ENCODE results near the gene PJA1.

PJA1 gene

DNA sequence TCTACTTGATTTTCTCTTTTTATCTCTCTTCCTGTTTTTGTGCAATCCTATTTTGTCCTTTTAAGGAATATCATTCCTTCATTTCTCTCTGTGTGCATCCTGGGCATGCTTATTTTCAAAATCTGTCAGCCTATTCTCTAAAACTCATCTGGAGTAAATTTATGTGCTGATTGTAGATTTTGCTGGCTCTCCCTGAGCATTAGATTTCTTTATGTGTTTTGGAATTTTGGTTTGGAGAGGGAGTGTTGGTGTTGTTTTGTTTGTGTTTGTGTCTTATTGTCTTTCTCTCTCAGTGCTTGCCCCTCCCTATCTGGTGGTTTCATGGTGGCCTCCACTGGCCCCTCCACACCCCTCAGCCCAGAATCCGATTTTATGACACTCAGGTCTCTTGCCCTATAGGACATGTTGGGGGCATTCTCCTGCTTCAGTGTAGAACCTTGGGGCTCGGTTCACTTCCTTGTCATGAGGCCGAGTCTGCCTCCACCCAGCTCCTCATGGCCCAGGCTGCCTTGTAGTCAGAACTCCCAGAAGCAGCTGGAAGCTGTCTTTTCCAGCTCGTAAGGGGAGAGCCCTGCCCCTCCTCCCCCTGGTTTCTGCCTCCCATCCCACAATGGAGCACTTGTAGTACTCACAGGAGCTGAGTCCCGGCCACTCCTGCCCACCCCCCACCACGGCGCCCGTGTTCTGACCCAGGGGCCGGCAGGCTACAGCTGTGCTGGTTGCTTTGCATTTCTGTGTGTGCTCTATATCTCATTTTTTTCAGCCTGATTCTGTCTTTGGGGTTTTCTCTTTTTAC lies 24.5 kb upstream of the PJA1 start:
- H3K79me2 ChIP-seq (ENCODE audit: control insufficient read depth, insufficient read depth, low read length, unreplicated experiment), result no peaks in the 10 kb centered on the region
- no peak overlapping the region for H3K27ac ChIP-seq (ENCODE audit: low read depth, low read length)
- no peaks in the 10 kb centered on the region for H3K36me3 ChIP-seq (ENCODE audit: insufficient read depth, low read length)
- no peak overlapping the region for H3K4me3 ChIP-seq (ENCODE audit: low read depth, low read length)
- H3K4me1 ChIP-seq (ENCODE audit: control insufficient read depth, insufficient read depth, low read length, unreplicated experiment), result no peaks in the 10 kb centered on the region
- H2AFZ ChIP-seq (ENCODE audit: low read length, unreplicated experiment), result no peak overlapping the region
- H3K27me3 ChIP-seq (ENCODE audit: insufficient read depth, low read length), result no peaks in the 10 kb centered on the region; the same call in 1 of the 2 replicates

DNA sequence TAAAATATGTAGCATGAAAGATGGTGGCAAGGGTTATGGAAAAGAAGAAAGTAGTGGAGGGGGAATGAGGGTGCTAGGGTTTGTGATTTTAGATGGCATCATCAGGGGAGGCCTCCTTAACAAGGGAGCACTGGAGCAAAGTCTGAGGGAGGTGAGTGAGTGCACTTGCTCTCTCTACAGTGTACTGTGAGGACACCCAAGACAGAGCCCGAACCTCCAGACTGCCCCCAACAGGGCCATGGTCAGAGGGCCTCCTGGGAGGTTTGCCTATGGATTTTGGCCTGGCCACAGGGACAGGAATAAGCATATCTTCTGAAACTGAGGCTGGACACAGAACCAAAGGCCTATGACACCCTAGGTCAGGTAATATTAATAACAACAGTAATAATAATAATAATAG lies 21.4 kb upstream of the PJA1 start:
- no peak overlapping the region for H3K4me3 ChIP-seq (ENCODE audit: low read depth, low read length)
- H3K79me2 ChIP-seq (ENCODE audit: control insufficient read depth, insufficient read depth, low read length, unreplicated experiment), result no peaks in the 10 kb centered on the region
- H3K4me1 ChIP-seq (ENCODE audit: control insufficient read depth, insufficient read depth, low read length, unreplicated experiment), result no peaks in the 10 kb centered on the region
- no peaks in the 10 kb centered on the region; the same call in 1 of the 2 replicates for H3K27me3 ChIP-seq (ENCODE audit: insufficient read depth, low read length)
- H3K36me3 ChIP-seq (ENCODE audit: insufficient read depth, low read length), result no peaks in the 10 kb centered on the region
- no peak overlapping the region for H3K27ac ChIP-seq (ENCODE audit: low read depth, low read length)
- no peak overlapping the region for H2AFZ ChIP-seq (ENCODE audit: low read length, unreplicated experiment)

DNA sequence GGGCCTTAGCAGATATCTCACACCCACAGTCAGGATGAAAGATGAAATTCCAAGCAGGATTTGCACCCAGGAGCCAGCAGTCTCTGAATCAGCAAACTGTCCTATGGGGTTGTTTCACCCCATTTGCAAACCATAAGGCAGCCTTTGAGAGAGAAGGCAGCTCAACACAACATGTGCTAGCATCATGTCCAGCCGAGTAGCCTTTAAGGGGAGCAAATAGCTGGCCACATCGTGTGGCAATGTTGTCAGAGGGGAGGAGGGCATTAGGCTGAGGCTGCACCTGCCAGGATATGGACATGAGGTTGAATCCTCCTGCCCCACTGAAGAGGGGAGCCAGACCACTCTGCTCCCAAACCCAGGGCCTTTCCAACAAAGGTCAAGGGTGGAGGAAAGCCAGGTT lies 20.6 kb upstream of the PJA1 start:
- no peak overlapping the region for H3K4me3 ChIP-seq (ENCODE audit: low read depth, low read length)
- H3K36me3 ChIP-seq (ENCODE audit: insufficient read depth, low read length), result no peaks in the 10 kb centered on the region
- no peaks in the 10 kb centered on the region for H3K4me1 ChIP-seq (ENCODE audit: control insufficient read depth, insufficient read depth, low read length, unreplicated experiment)
- no peak overlapping the region for H3K27ac ChIP-seq (ENCODE audit: low read depth, low read length)
- H2AFZ ChIP-seq (ENCODE audit: low read length, unreplicated experiment), result no peak overlapping the region
- H3K79me2 ChIP-seq (ENCODE audit: control insufficient read depth, insufficient read depth, low read length, unreplicated experiment), result no peaks in the 10 kb centered on the region
- H3K27me3 ChIP-seq (ENCODE audit: insufficient read depth, low read length), result no peaks in the 10 kb centered on the region; the same call in 1 of the 2 replicates

GRCh38 chrX:69185141-69185540 lies 19.9 kb upstream of the PJA1 start:
- no peak overlapping the region for H3K4me3 ChIP-seq (ENCODE audit: low read depth, low read length)
- no peak overlapping the region for H2AFZ ChIP-seq (ENCODE audit: low read length, unreplicated experiment)
- H3K27ac ChIP-seq (ENCODE audit: low read depth, low read length), result no peak overlapping the region
- H3K27me3 ChIP-seq (ENCODE audit: insufficient read depth, low read length), result no peaks in the 10 kb centered on the region; the same call in 1 of the 2 replicates
- H3K36me3 ChIP-seq (ENCODE audit: insufficient read depth, low read length), result no peaks in the 10 kb centered on the region
- H3K4me1 ChIP-seq (ENCODE audit: control insufficient read depth, insufficient read depth, low read length, unreplicated experiment), result no peaks in the 10 kb centered on the region
- no peaks in the 10 kb centered on the region for H3K79me2 ChIP-seq (ENCODE audit: control insufficient read depth, insufficient read depth, low read length, unreplicated experiment)

DNA sequence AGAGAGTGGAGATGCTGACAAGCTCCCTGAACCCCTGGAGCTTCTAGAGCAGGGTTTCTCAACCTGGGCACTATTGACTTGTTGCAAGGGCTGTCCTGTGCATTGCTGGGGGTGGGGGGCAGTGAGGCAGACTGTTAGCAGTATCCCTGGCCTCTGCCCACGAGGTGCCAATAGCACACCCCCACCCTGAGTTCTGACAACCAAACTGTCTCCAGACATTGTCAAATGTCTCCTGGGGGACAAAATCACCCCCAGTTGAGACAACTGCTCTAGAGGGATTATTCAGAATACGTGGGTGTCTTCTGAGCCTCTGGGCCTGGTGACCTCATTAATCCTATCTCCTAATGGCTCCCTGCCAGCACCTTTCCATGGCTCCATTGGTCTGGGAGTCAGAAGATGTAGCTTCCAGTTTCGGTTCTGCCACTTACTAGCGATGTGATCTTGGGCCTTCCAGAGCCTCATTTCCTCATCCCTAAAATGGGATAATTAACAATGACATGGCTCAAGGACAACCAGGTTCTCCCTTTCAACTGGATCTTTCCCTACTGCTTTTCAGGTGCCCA lies 17.6 kb upstream of the PJA1 start:
- no peak overlapping the region for H3K27ac ChIP-seq (ENCODE audit: low read depth, low read length)
- H3K4me1 ChIP-seq (ENCODE audit: control insufficient read depth, insufficient read depth, low read length, unreplicated experiment), result no peaks in the 10 kb centered on the region
- no peak overlapping the region for H2AFZ ChIP-seq (ENCODE audit: low read length, unreplicated experiment)
- no peaks in the 10 kb centered on the region for H3K36me3 ChIP-seq (ENCODE audit: insufficient read depth, low read length)
- H3K4me3 ChIP-seq (ENCODE audit: low read depth, low read length), result no peak overlapping the region
- H3K79me2 ChIP-seq (ENCODE audit: control insufficient read depth, insufficient read depth, low read length, unreplicated experiment), result no peaks in the 10 kb centered on the region
- H3K27me3 ChIP-seq (ENCODE audit: insufficient read depth, low read length), result no peaks in the 10 kb centered on the region

- Histone ChIP-seq H3K79me2 (ENCODE audit: control insufficient read depth, insufficient read depth, low read length, unreplicated experiment) (no peaks in the 10 kb centered on the region), H3K4me1 (ENCODE audit: control insufficient read depth, insufficient read depth, low read length, unreplicated experiment) (no peaks in the 10 kb centered on the region), H3K27ac (ENCODE audit: low read depth, low read length) (no peak overlapping the region), H2AFZ (ENCODE audit: low read length, unreplicated experiment) (no peak overlapping the region), H3K27me3 (ENCODE audit: insufficient read depth, low read length) (no peaks in the 10 kb centered on the region), H3K4me3 (ENCODE audit: low read depth, low read length) (no peak overlapping the region), H3K36me3 (ENCODE audit: insufficient read depth, low read length) (no peaks in the 10 kb centered on the region)
Observed at GRCh38 chrX:69179380-69179911, 14.2 kb upstream of the PJA1 start.

DNA sequence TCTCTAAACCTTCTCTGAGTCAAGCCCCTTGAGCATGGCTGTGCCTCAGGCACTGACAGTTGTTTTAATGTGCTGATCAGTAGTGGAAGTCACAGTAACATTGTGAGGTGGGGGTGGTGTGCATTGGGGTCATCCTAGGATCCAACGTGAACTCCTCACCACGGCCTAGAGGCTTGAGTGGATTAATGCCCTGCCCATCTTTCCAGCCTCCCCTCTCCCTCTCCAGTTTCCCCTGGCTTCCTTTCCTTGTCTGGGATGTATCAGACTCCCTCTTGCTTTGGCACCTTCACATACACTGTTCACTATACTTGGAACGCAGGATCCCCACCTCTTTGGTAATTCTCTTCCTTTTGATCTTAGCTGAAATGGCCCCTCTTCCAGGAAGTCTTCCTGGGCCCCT lies 13.3 kb upstream of the PJA1 start:
- H3K27me3 ChIP-seq (ENCODE audit: insufficient read depth, low read length), result no peaks in the 10 kb centered on the region
- H3K27ac ChIP-seq (ENCODE audit: low read depth, low read length), result no peak overlapping the region
- H3K79me2 ChIP-seq (ENCODE audit: control insufficient read depth, insufficient read depth, low read length, unreplicated experiment), result no peaks in the 10 kb centered on the region
- H2AFZ ChIP-seq (ENCODE audit: low read length, unreplicated experiment), result no peak overlapping the region
- no peaks in the 10 kb centered on the region for H3K36me3 ChIP-seq (ENCODE audit: insufficient read depth, low read length)
- H3K4me1 ChIP-seq (ENCODE audit: control insufficient read depth, insufficient read depth, low read length, unreplicated experiment), result no peaks in the 10 kb centered on the region
- H3K4me3 ChIP-seq (ENCODE audit: low read depth, low read length), result no peak overlapping the region

GRCh38 chrX:69177511-69178162 lies 12.4 kb upstream of the PJA1 start:
- Histone ChIP-seq H2AFZ (ENCODE audit: low read length, unreplicated experiment) (no peak overlapping the region), H3K79me2 (ENCODE audit: control insufficient read depth, insufficient read depth, low read length, unreplicated experiment) (no peaks in the 10 kb centered on the region), H3K27me3 (ENCODE audit: insufficient read depth, low read length) (no peaks in the 10 kb centered on the region), H3K27ac (ENCODE audit: low read depth, low read length) (no peak overlapping the region), H3K4me3 (ENCODE audit: low read depth, low read length) (no peak overlapping the region), H3K36me3 (ENCODE audit: insufficient read depth, low read length) (no peaks in the 10 kb centered on the region), H3K4me1 (ENCODE audit: control insufficient read depth, insufficient read depth, low read length, unreplicated experiment) (no peaks in the 10 kb centered on the region)

DNA sequence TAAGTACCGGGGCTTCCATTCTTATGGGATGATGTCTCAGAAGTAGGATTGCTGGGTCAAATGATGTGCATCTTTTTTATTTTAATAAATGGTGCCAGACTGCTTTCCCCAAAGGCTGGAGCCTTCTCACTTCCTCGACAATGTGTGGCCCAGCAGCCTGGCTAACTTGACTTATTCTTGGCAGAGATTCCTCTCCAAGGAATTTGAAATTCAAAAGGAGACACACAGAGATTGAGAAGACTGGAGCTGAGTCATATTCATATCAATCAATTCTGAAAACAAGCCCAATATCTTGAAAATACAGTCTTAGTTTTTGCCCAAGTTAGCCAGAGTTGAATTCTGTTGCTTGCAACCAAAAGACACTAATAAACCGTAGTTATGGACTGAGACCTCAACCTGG lies 10.8 kb upstream of the PJA1 start:
- no peaks in the 10 kb centered on the region for H3K36me3 ChIP-seq (ENCODE audit: insufficient read depth, low read length)
- H3K79me2 ChIP-seq (ENCODE audit: control insufficient read depth, insufficient read depth, low read length, unreplicated experiment), result no peaks in the 10 kb centered on the region
- H3K4me3 ChIP-seq (ENCODE audit: low read depth, low read length), result no peak overlapping the region
- peaks cover 5% of the 10 kb centered on the region; the same call in 1 of the 2 replicates for H3K27me3 ChIP-seq (ENCODE audit: insufficient read depth, low read length)
- no peaks in the 10 kb centered on the region for H3K4me1 ChIP-seq (ENCODE audit: control insufficient read depth, insufficient read depth, low read length, unreplicated experiment)
- H2AFZ ChIP-seq (ENCODE audit: low read length, unreplicated experiment), result no peak overlapping the region
- no peak overlapping the region for H3K27ac ChIP-seq (ENCODE audit: low read depth, low read length)

GRCh38 chrX:69173906-69174305 lies 8.7 kb upstream of the PJA1 start:
- peaks cover 6% of the 10 kb centered on the region; the same call in 1 of the 2 replicates for H3K27me3 ChIP-seq (ENCODE audit: insufficient read depth, low read length)
- H3K4me1 ChIP-seq (ENCODE audit: control insufficient read depth, insufficient read depth, low read length, unreplicated experiment), result no peaks in the 10 kb centered on the region
- no peak overlapping the region for H3K4me3 ChIP-seq (ENCODE audit: low read depth, low read length)
- no peak overlapping the region for H3K27ac ChIP-seq (ENCODE audit: low read depth, low read length)
- H3K79me2 ChIP-seq (ENCODE audit: control insufficient read depth, insufficient read depth, low read length, unreplicated experiment), result no peaks in the 10 kb centered on the region
- H3K36me3 ChIP-seq (ENCODE audit: insufficient read depth, low read length), result no peaks in the 10 kb centered on the region
- H2AFZ ChIP-seq (ENCODE audit: low read length, unreplicated experiment), result no peak overlapping the region

Data from ACC112 (cell line).